Panc1 (cell line): ENCODE results near the gene PIGW. TPM values are rescaled to one million over a fixed set of nuclear protein-coding genes. Genes with fewer than 3 reads are reported as not detected.

ENCODE experiments used
- ATAC-seq: fragments of 200-7000 bp; cut with Tn5 transposase; 2 replicates; pipeline ENCODE4 v1.9.1; 2020; ENCODE audit warnings: mild to moderate bottlenecking, moderate library complexity
- BruUV-seq: library from RNA; stranded (reverse); fragments of 400-500 nt; replicated peaks from 2 replicates; lab custom pipeline; 2021; lab: Mats Ljungman, UMichigan
- CTCF ChIA-PET: fragments of 300-600 bp; sonication (Branson Sonifier 250); formaldehyde crosslinking; loops from one replicate; lab custom pipeline; 2022; ENCODE audit warnings: antibody characterized with exemption; lab: Charles Lee
- POLR2A ChIA-PET: fragments of 300-600 bp; sonication (Branson Sonifier 250); formaldehyde crosslinking; loops from one replicate; lab custom pipeline; 2022; ENCODE audit warnings: antibody characterized with exemption; lab: Charles Lee
- DNase-seq: peaks from one replicate; pipeline ENCODE4 v3.0.0-alpha.2; 2010; ENCODE audit warnings: low read depth, low spot score
- H3K27ac ChIP-seq: 2 replicates; pipeline ENCODE4 v1.5.1; 2011; ENCODE audit warnings: mild to moderate bottlenecking, low read length, inconsistent platforms
- H3K27me3 ChIP-seq: fragments of 200-500 bp; sonication (Bioruptor generic); 2 replicates; pipeline ENCODE4 v1.6.0; 2014; ENCODE audit warnings: low read length, inconsistent platforms; ENCODE audit not compliant: control insufficient read depth, insufficient read depth
- H3K36me3 ChIP-seq: fragments of 200-500 bp; sonication (Bioruptor generic); 2 replicates; pipeline ENCODE4 v1.5.1; 2014; ENCODE audit warnings: inconsistent platforms, mild to moderate bottlenecking, low read length, moderate library complexity; ENCODE audit not compliant: control insufficient read depth, insufficient read depth
- H3K4me1 ChIP-seq: 2 replicates; pipeline ENCODE4 v1.5.1; 2011; ENCODE audit warnings: inconsistent platforms, mild to moderate bottlenecking, low read length, moderate library complexity; ENCODE audit not compliant: control insufficient read depth, insufficient read depth
- H3K4me3 ChIP-seq, 2 experiments: 2 replicates each; pipeline ENCODE4 v1.5.1; 2011 to 2012; ENCODE audit warnings: low read depth in 2 of 2, low read length in 2 of 2, mild to moderate bottlenecking in 2 of 2, inconsistent platforms in 1 of 2, moderate library complexity in 1 of 2
- H3K9me3 ChIP-seq: fragments of 200-500 bp; sonication (Bioruptor generic); 2 replicates; pipeline ENCODE4 v1.5.1; 2014; ENCODE audit warnings: low read depth, mild to moderate bottlenecking, inconsistent platforms, low read length, moderate library complexity; ENCODE audit not compliant: control insufficient read depth, insufficient read depth
- POLR2AphosphoS5 ChIP-seq: IDR thresholded peaks from 2 replicates; pipeline ENCODE4 v1.6.1; 2012; ENCODE audit warnings: mild to moderate bottlenecking, low read depth, low read length, moderate library complexity
- SIN3A ChIP-seq: IDR thresholded peaks from 2 replicates; pipeline ENCODE4 v1.6.1; 2012; ENCODE audit warnings: low read depth, mild to moderate bottlenecking, low read length, moderate library complexity, borderline replicate concordance; ENCODE audit not compliant: insufficient read depth
- TCF7L2 ChIP-seq: IDR thresholded peaks from 2 replicates; pipeline ENCODE4 v1.6.1; 2011; ENCODE audit warnings: mild to moderate bottlenecking, low read depth, low read length, inconsistent platforms
- in situ Hi-C: cut with HindIII; loops from 2 replicates; pipeline ENCODE4 v1.10.0; 2016; ENCODE audit warnings: low sequenced_read_pairs, low pct_unique_long_range_greater_than_20kb
- intact Hi-C: fragments of 100-400 bp; cut with micrococcal nuclease; formaldehyde crosslinking; loops from one replicate; pipeline ENCODE4 v1.10.0; 2022; ENCODE audit not compliant: unreplicated experiment
- total RNA-seq: library from RNA; stranded (reverse); gene quantifications from one replicate; pipeline ENCODE4 v1.2.1, GENCODE V29; 2021; ENCODE audit not compliant: unreplicated experiment
- TF ChIP-seq, protein P1 (sequence below), 2 experiments: IDR thresholded peaks; 2 replicates each; pipeline ENCODE4 v1.6.1; 2011 to 2012; ENCODE audit warnings: low read depth in 2 of 2, control low read depth in 1 of 2, low read length in 1 of 2, mild to moderate bottlenecking in 1 of 2, moderate library complexity in 1 of 2; ENCODE audit not compliant: insufficient read depth in 1 of 2
- TF ChIP-seq, protein P2 (sequence below): fragments of 450-650 bp; IDR thresholded peaks from 2 replicates; pipeline ENCODE4 v1.5.1; 2017; ENCODE audit warnings: mild to moderate bottlenecking

Gene PIGW
- total RNA-seq, 1 experiment from 2014 or later = 16.2 TPM

DNA sequence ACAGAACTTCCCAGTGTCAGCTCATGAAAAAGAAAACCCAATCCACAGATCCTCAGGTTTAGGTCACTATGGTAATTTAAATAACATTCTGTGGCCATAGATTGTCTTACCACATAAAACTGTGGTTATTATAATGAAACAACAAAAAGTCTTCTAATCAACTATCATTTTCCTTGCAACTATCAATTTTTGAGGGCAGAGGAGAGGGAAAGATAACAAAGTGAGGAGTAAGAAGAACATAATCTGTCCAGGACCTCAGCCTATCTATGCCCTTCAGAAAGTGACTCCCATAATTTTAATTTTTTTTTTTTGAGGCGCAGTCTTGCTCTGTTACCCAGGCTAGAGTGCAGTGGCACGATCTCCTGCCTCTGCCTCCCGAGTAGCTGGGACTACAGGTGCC lies 5.9 kb downstream of the PIGW start:
- CTCF ChIA-PET = interaction anchor here (0.6 kb wide), 1 partner anchor 19 kb away, joined by 6 read pairs; no protein-coding TSS in a partner anchor
- TF ChIP-seq POLR2AphosphoS5 = no peak
- TF ChIP-seq, protein P1, sequence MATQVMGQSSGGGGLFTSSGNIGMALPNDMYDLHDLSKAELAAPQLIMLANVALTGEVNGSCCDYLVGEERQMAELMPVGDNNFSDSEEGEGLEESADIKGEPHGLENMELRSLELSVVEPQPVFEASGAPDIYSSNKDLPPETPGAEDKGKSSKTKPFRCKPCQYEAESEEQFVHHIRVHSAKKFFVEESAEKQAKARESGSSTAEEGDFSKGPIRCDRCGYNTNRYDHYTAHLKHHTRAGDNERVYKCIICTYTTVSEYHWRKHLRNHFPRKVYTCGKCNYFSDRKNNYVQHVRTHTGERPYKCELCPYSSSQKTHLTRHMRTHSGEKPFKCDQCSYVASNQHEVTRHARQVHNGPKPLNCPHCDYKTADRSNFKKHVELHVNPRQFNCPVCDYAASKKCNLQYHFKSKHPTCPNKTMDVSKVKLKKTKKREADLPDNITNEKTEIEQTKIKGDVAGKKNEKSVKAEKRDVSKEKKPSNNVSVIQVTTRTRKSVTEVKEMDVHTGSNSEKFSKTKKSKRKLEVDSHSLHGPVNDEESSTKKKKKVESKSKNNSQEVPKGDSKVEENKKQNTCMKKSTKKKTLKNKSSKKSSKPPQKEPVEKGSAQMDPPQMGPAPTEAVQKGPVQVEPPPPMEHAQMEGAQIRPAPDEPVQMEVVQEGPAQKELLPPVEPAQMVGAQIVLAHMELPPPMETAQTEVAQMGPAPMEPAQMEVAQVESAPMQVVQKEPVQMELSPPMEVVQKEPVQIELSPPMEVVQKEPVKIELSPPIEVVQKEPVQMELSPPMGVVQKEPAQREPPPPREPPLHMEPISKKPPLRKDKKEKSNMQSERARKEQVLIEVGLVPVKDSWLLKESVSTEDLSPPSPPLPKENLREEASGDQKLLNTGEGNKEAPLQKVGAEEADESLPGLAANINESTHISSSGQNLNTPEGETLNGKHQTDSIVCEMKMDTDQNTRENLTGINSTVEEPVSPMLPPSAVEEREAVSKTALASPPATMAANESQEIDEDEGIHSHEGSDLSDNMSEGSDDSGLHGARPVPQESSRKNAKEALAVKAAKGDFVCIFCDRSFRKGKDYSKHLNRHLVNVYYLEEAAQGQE (IDR thresholded peaks at IDR 0.05; ENCODE audit: insufficient read depth in 1 of 2, low read depth in 2 of 2, low read length in 1 of 2) = no peak
- TF ChIP-seq, protein P2, sequence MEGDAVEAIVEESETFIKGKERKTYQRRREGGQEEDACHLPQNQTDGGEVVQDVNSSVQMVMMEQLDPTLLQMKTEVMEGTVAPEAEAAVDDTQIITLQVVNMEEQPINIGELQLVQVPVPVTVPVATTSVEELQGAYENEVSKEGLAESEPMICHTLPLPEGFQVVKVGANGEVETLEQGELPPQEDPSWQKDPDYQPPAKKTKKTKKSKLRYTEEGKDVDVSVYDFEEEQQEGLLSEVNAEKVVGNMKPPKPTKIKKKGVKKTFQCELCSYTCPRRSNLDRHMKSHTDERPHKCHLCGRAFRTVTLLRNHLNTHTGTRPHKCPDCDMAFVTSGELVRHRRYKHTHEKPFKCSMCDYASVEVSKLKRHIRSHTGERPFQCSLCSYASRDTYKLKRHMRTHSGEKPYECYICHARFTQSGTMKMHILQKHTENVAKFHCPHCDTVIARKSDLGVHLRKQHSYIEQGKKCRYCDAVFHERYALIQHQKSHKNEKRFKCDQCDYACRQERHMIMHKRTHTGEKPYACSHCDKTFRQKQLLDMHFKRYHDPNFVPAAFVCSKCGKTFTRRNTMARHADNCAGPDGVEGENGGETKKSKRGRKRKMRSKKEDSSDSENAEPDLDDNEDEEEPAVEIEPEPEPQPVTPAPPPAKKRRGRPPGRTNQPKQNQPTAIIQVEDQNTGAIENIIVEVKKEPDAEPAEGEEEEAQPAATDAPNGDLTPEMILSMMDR = no peak
- TF ChIP-seq SIN3A = no peak
- TF ChIP-seq TCF7L2 = no peak
- H3K4me3 ChIP-seq = no peak overlapping the region
- BruUV-seq = no TSS peak
- POLR2A ChIA-PET = no interaction called here
- H3K4me1 ChIP-seq = no peaks in the 10 kb centered on the region; the same call in none of the 2 replicates
- in situ Hi-C loops (no loop called here), intact Hi-C loops (no loop called here)
- no peaks in the 10 kb centered on the region for H3K27me3 ChIP-seq
- no peaks in the 10 kb centered on the region for H3K9me3 ChIP-seq
- DNase-seq = no peak
- peaks cover 8% of the 10 kb centered on the region for H3K36me3 ChIP-seq
- ATAC-seq = no peak
- no peak overlapping the region for H3K27ac ChIP-seq

DNA sequence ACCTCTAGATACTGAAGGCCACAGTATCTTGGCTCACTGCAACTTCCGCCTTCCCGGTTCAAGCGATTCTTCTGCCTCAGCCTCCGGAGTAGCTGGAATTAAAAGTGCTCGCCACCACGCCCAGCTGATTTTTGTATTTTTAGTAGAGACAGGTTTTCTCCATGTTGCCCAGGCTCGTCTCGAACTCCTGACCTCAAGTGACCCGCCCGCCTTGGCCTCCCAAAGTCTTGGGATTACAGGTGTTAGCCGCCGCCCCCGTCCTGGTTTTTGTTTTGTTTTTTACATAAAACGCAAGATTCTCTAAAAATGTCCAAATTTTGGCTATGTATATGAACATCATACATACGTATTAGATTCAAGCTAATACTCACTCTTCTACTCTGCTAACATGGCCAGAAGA lies 8.0 kb downstream of the PIGW start:
- intact Hi-C loops = no loop called here

More for the DNA sequence above, 8.0 kb downstream of the PIGW start:
- no peak overlapping the region for H3K4me3 ChIP-seq
- no TSS peak for BruUV-seq
- H3K9me3 ChIP-seq = no peaks in the 10 kb centered on the region
- in situ Hi-C loops = no loop called here
- H3K27me3 ChIP-seq = no peaks in the 10 kb centered on the region
- TF ChIP-seq TCF7L2 (no peak), SIN3A (no peak), POLR2AphosphoS5 (no peak)
- TF ChIP-seq, protein P1 (IDR thresholded peaks at IDR 0.05; ENCODE audit: insufficient read depth in 1 of 2, low read depth in 2 of 2, low read length in 1 of 2) = no peak
- TF ChIP-seq, protein P2 = no peak
- DNase-seq (no peak), ATAC-seq (no peak)
- no peak overlapping the region for H3K27ac ChIP-seq
- POLR2A ChIA-PET = interaction anchor here (0.6 kb wide), 1 partner anchor 437 kb away, joined by 5 read pairs; no protein-coding TSS in a partner anchor
- CTCF ChIA-PET = no interaction called here
- peaks cover 8% of the 10 kb centered on the region for H3K4me1 ChIP-seq
- H3K36me3 ChIP-seq = peaks cover 13% of the 10 kb centered on the region
